ENCODE measurements around the gene TRIM3. TPM values are rescaled to one million over a fixed set of nuclear protein-coding genes. Genes with fewer than 3 reads are reported as not detected.

The TRIM3 gene
- total RNA-seq, 8 experiments from 2014 or later = 5.8 to 30.3 (median 19.5) TPM

GRCh38 chr11:6448574-6448973, 25.2 kb downstream of the TRIM3 start:
- Histone ChIP-seq H3K4me3 (no peak overlapping the region), H3K27ac (no peak overlapping the region), H3K4me1 (replicated peaks in 1 of 2) (no peaks in the 10 kb centered on the region)
- in situ Hi-C loops (cut with MboI; ENCODE audit: low pct_unique_long_range_greater_than_20kb in 2 of 9, low sequenced_read_pairs in 9 of 9, unreplicated experiment in 9 of 9) = no loop called here
- WGBS, 10 experiments = no CpG with 5 or more reads among the region's 3 CpGs
- ATAC-seq (replicated peaks in 6 of 8) = no peak

DNA sequence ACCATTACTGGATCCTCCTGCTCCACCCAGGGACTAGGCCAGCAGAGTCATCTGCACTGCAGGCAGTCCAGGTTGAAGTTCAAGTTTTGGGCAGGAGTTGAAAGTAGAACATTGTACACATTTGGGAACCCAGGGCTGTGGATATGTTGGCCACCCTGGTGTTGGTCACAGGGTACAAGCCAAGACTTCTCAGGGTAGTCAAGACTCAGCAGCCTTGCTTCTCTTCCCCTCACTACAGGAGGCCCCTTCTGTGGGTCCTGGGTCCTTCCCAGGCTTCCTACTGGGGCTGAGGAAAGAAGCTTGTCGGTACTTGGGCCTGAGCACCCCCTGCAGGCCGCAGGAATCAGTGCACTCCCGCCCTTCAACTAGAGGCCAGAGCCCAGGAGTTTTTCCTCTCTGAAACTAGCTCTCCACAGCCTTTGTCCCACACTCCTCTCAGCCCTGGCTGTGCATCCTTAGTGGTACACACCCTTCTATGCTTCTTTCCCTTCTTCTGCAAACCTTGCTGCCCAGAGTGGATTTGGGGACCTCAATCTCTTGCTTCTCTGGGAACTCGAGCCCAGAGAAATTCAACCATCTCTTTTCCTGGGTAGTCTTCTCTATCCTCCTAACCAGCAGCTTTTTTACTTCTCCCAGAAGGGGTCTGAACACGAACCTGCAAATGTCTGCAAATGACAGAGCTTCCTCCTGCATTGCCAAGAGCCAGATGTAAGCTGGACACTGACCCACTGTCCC, 30.3 kb downstream of the TRIM3 start:
- H3K4me1 ChIP-seq (replicated peaks in 1 of 2) = no peaks in the 10 kb centered on the region
- in situ Hi-C loops (cut with MboI; ENCODE audit: low pct_unique_long_range_greater_than_20kb in 2 of 9, low sequenced_read_pairs in 9 of 9, unreplicated experiment in 9 of 9) = loop anchor here in 1 of 9 experiments (5.0 kb wide), 1 partner anchor 61 kb away; no protein-coding TSS in a partner anchor
- 11 to 80% (median 20%) methylated on average over 1 to 4 of the region's 5 CpGs; no CpG with 5 or more reads in 4 of the 10 experiments for WGBS, 10 experiments
- no peak overlapping the region for H3K4me3 ChIP-seq
- H3K27ac ChIP-seq = no peak overlapping the region
- peak; percentile 82 to 93 (median 86) for ATAC-seq (replicated peaks in 6 of 8)

DNA sequence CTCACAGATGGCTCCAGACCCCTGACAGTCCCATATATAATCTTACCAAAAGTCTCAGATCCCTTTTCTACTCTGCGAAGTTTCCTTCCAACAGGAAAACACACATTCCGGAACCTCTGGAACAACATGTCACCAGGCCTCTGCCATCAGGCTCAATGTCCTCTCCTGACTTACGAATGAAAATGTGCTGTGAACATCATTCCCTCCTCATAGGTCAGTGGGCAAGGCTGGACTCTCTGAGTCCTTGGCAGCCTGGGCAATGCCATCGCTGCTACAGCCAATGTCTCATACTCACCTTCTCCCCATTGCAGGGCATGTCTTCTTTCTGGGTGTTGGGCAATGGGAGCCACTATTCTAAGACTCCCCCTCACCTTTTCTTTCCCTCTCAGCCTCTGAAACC, 31.3 kb downstream of the TRIM3 start:
- in situ Hi-C loops (cut with MboI; ENCODE audit: low pct_unique_long_range_greater_than_20kb in 2 of 9, low sequenced_read_pairs in 9 of 9, unreplicated experiment in 9 of 9) = loop anchor here in 1 of 9 experiments (5.0 kb wide), 1 partner anchor 60 kb away; no protein-coding TSS in a partner anchor
- H3K27ac ChIP-seq = no peak overlapping the region
- H3K4me1 ChIP-seq (replicated peaks in 1 of 2) = no peaks in the 10 kb centered on the region
- no peak for ATAC-seq (replicated peaks in 6 of 8)
- WGBS, 10 experiments = 60 to 100% (median 85%) methylated on average over 1 to 4 of the region's 4 CpGs; no CpG with 5 or more reads in 2 of the 10 experiments
- H3K4me3 ChIP-seq = no peak overlapping the region

DNA sequence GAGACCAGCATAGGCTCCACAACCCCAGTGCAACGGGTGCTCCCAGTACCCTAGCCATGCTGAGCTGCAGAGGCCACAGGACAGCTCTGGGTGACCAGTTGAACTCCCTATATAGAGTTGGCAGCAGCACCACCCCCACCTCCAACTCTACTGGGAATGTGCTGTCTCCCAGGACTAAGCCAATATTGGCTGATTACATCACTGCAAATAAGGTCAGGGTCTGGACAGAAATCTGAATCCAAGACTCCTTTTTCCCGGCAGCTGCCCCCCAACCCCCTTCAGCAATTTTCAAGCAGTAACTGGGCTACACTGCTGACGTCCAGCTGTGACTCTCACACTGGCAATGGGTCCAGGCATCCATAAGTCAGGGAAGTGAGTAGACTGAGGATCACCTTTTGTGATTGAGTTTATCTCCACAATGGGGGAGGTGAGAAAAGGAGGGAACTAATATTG, 32.8 kb downstream of the TRIM3 start, which contains the start of gene HPX:
Gene HPX (minus strand): TSS at position 82 of the 453 bp plus-strand sequence. CDS start 24 bp downstream, at position 58.
- 33 to 100% (median 63%) methylated on average over 1 to 3 of the region's 3 CpGs; no CpG with 5 or more reads in 5 of the 10 experiments for WGBS, 10 experiments
- Histone ChIP-seq H3K4me1 (replicated peaks in 1 of 2) (no peaks in the 10 kb centered on the region), H3K27ac (no peak within 1 kb of the TSS), H3K4me3 (no peak within 1 kb of the TSS)
- in situ Hi-C loops (cut with MboI; ENCODE audit: low pct_unique_long_range_greater_than_20kb in 2 of 9, low sequenced_read_pairs in 9 of 9, unreplicated experiment in 9 of 9) = loop anchor here in 1 of 9 experiments (5.0 kb wide), 1 partner anchor 59 kb away; no protein-coding TSS in a partner anchor
- peak in 1 of 8 experiments; percentile 70 for ATAC-seq (replicated peaks in 6 of 8)

- in situ Hi-C loops (cut with MboI; ENCODE audit: low pct_unique_long_range_greater_than_20kb in 2 of 9, low sequenced_read_pairs in 9 of 9, unreplicated experiment in 9 of 9) = no loop called here
- 0 to 20% (median 0%) methylated on average over 1 of the region's 1 CpG; no CpG with 5 or more reads in 4 of the 10 experiments for WGBS, 10 experiments
- peak; percentile 44 to 85 (median 60) for ATAC-seq (replicated peaks in 6 of 8)
- no peak overlapping the region for H3K27ac ChIP-seq
- H3K4me3 ChIP-seq = no peak overlapping the region
- H3K4me1 ChIP-seq (replicated peaks in 1 of 2) = no peaks in the 10 kb centered on the region
Measured at GRCh38 chr11:6438979-6439571, 34.7 kb downstream of the TRIM3 start.

GRCh38 chr11:6437993-6438392, 35.7 kb downstream of the TRIM3 start:
- no peaks in the 10 kb centered on the region for H3K4me1 ChIP-seq (replicated peaks in 1 of 2)
- WGBS, 10 experiments = 63 to 100% (median 83%) methylated on average over 2 to 3 of the region's 3 CpGs; no CpG with 5 or more reads in 3 of the 10 experiments
- no peak overlapping the region for H3K27ac ChIP-seq
- H3K4me3 ChIP-seq = no peak overlapping the region
- ATAC-seq (replicated peaks in 6 of 8) = no peak
- in situ Hi-C loops (cut with MboI; ENCODE audit: low pct_unique_long_range_greater_than_20kb in 2 of 9, low sequenced_read_pairs in 9 of 9, unreplicated experiment in 9 of 9) = no loop called here

DNA sequence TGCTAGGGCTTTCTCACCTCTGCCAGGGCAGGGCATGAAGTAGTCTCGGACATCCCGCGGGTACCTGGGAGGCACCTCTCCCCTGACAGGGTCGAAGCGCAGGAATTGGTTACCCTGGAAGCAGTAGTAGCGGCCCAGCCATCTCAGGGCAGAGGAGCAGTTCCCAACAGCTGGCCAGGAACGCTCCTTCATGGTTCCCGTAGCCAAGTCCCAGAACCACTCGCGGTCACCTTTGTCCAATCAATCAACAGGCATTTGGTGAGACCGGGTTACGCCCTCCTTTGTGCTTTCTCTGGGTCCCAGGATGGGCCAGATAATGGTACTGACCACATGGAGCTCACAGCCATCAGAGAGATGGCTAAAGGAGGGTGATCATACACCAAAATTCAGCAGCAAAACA, 36.3 kb downstream of the TRIM3 start:
- Histone ChIP-seq H3K27ac (no peak overlapping the region), H3K4me1 (replicated peaks in 1 of 2) (no peaks in the 10 kb centered on the region), H3K4me3 (no peak overlapping the region)
- ATAC-seq (replicated peaks in 6 of 8) = no peak
- in situ Hi-C loops (cut with MboI; ENCODE audit: low pct_unique_long_range_greater_than_20kb in 2 of 9, low sequenced_read_pairs in 9 of 9, unreplicated experiment in 9 of 9) = no loop called here
- 60 to 100% (median 93%) methylated on average over 1 to 9 of the region's 12 CpGs; no CpG with 5 or more reads in 4 of the 10 experiments for WGBS, 10 experiments

GRCh38 chr11:6433998-6434660, 39.6 kb downstream of the TRIM3 start:
- 30 to 100% (median 69%) methylated on average over 1 to 5 of the region's 5 CpGs for WGBS, 10 experiments
- Histone ChIP-seq H3K27ac (no peak overlapping the region), H3K4me1 (replicated peaks in 1 of 2) (no peaks in the 10 kb centered on the region), H3K4me3 (no peak overlapping the region)
- in situ Hi-C loops (cut with MboI; ENCODE audit: low pct_unique_long_range_greater_than_20kb in 2 of 9, low sequenced_read_pairs in 9 of 9, unreplicated experiment in 9 of 9) = no loop called here
- peak in 1 of 8 experiments; percentile 49 for ATAC-seq (replicated peaks in 6 of 8)

DNA sequence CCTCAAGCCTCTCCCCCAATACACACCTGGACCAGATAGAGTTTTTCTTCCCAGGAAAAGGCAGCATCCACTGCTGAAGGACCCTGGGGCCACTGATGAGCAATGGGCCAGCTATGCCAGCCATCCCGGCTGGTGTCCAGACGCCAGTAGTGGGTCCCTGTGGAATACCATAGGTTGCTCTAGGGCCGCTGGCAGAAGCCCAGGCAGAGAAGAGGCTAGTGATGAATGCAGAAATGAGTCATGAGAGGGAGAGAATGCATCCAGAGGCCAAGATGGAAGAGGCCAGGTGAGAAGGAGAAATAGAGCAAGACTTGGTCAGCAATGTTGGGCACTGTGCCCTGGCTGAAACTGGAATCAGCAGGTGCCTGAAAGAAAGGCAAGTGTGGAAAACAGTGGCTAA, 41.9 kb downstream of the TRIM3 start:
- 12 to 100% (median 55%) methylated on average over 1 to 3 of the region's 3 CpGs; no CpG with 5 or more reads in 3 of the 10 experiments for WGBS, 10 experiments

GRCh38 chr11:6427516-6427915, 46.2 kb downstream of the TRIM3 start:
- in situ Hi-C loops (cut with MboI; ENCODE audit: low pct_unique_long_range_greater_than_20kb in 2 of 9, low sequenced_read_pairs in 9 of 9, unreplicated experiment in 9 of 9) = no loop called here
- no peaks in the 10 kb centered on the region for H3K4me1 ChIP-seq (replicated peaks in 1 of 2)
- ATAC-seq (replicated peaks in 6 of 8) = no peak
- no peak overlapping the region for H3K4me3 ChIP-seq
- no peak overlapping the region for H3K27ac ChIP-seq

More for the DNA sequence above, 41.9 kb downstream of the TRIM3 start:
- Histone ChIP-seq H3K27ac (no peak overlapping the region), H3K4me3 (no peak overlapping the region), H3K4me1 (replicated peaks in 1 of 2) (no peaks in the 10 kb centered on the region)
- in situ Hi-C loops (cut with MboI; ENCODE audit: low pct_unique_long_range_greater_than_20kb in 2 of 9, low sequenced_read_pairs in 9 of 9, unreplicated experiment in 9 of 9) = no loop called here
- ATAC-seq (replicated peaks in 6 of 8) = no peak

DNA sequence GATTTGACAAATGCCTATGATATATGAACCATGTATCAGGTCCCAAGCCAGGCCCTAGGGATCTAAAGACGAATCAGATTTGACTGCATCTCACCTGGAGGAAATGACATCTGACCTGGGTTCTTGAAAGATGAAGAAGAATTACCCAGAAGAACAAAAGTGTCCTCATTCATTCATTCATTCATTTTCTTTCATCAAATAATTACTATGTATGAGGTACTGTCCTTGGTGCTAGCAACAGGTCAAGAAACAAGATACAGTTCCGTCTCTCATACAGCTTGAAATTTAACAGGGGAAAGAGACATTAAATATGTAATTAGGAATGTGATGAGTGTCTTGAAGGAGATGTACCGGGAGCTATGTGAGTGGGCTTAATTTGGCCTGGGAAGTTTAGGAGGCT, 53.1 kb downstream of the TRIM3 start:
- 71 to 100% (median 98%) methylated on average over 1 to 3 of the region's 3 CpGs; no CpG with 5 or more reads in 2 of the 10 experiments for WGBS, 10 experiments
- no peak for ATAC-seq (replicated peaks in 6 of 8)
- Histone ChIP-seq H3K4me1 (replicated peaks in 1 of 2) (peaks cover 11 to 14% of the 10 kb centered on the region in 2 donors), H3K27ac (no peak overlapping the region), H3K4me3 (no peak overlapping the region)
- in situ Hi-C loops (cut with MboI; ENCODE audit: low pct_unique_long_range_greater_than_20kb in 2 of 9, low sequenced_read_pairs in 9 of 9, unreplicated experiment in 9 of 9) = no loop called here

DNA sequence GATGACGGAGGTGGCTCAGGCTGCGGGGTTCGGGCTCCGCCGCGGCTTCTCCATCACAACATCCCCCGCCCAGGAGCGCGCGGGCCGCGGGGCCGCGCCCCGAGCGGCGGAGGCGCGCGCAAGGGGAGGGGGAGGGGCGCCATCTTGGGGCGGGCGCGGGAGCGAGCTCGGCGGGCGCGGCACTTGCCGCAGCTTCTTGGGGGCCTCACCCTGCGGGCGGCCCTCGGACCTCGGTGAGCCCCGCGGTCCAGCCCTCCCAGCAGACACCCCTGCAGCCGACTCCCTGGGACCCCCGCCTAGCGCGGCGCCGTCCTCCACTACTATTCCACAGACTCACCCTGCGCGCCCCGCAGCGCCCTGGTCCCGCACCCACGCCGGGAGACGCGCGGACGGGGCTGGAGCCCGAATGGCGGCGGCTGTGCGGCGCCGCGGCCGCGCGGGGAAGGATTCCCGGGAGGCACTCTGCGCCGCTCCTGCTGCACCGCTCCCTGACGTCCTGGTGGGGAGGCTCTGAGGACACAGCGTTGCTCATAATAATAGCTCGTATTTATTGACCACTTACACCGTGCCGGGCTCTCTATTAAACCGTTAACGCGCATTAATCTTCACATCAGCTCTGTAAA, 54.6 kb downstream of the TRIM3 start, which contains the start of gene APBB1:
Gene APBB1 (minus strand): TSS at position 86 of the 623 bp plus-strand sequence. CDS start 7,747 bp downstream, outside the sequence.
- H3K4me1 ChIP-seq (replicated peaks in 1 of 2) = peaks cover 11 to 14% of the 10 kb centered on the region in 2 donors
- in situ Hi-C loops (cut with MboI; ENCODE audit: low pct_unique_long_range_greater_than_20kb in 2 of 9, low sequenced_read_pairs in 9 of 9, unreplicated experiment in 9 of 9) = no loop called here
- H3K4me3 ChIP-seq = peak within 1 kb of the TSS; percentile 83 to 99 (median 95)
- 0 to 10% (median 0%) methylated on average over 2 to 7 of the region's 75 CpGs; no CpG with 5 or more reads in 3 of the 10 experiments for WGBS, 10 experiments
- H3K27ac ChIP-seq = peak within 1 kb of the TSS; percentile 94 to 96
- peak; percentile 84 to 90 (median 88) for ATAC-seq (replicated peaks in 6 of 8)

Measured in motor neuron (in vitro differentiated cells).